Osteoblast (primary cell): ENCODE measurements around the gene MST1. TPM values are rescaled to one million over a fixed set of nuclear protein-coding genes. Genes with fewer than 3 reads are reported as not detected.

Source experiments
- DNase-seq: peaks from one replicate; pipeline ENCODE4 v3.0.0; 2011; ENCODE audit warnings: low spot score, mixed read lengths; ENCODE audit not compliant: insufficient read length; ENCODE audit errors: missing footprints
- H2AFZ ChIP-seq: 2 replicates; pipeline ENCODE4 v1.6.0; 2011; ENCODE audit warnings: mild to moderate bottlenecking, low read length
- H3K27ac ChIP-seq: 2 replicates; pipeline ENCODE4 v1.5.1; 2011; ENCODE audit warnings: mild to moderate bottlenecking, low read depth, low read length, moderate library complexity
- H3K27me3 ChIP-seq: 2 replicates; pipeline ENCODE4 v1.6.0; 2012; ENCODE audit warnings: mild to moderate bottlenecking, control low read depth, inconsistent platforms, low read length, moderate library complexity; ENCODE audit not compliant: insufficient read depth
- H3K36me3 ChIP-seq: 2 replicates; pipeline ENCODE4 v1.5.1; 2011; ENCODE audit warnings: mild to moderate bottlenecking, low read length, control low read depth, moderate library complexity; ENCODE audit not compliant: insufficient read depth
- H3K4me1 ChIP-seq: 2 replicates; pipeline ENCODE4 v1.5.1; 2011; ENCODE audit warnings: mild to moderate bottlenecking, low read length, control low read depth, moderate library complexity; ENCODE audit not compliant: insufficient read depth
- H3K4me2 ChIP-seq: 2 replicates; pipeline ENCODE4 v1.6.0; 2011; ENCODE audit warnings: mild to moderate bottlenecking, low read length; ENCODE audit not compliant: insufficient read depth
- H3K4me3 ChIP-seq: fragments of 200-600 bp; sonication (generic); 3 replicates; pipeline ENCODE4 v1.5.1; 2012; ENCODE audit warnings: mild to moderate bottlenecking, low read length, inconsistent platforms; ENCODE audit not compliant: insufficient read depth
- H3K79me2 ChIP-seq: 2 replicates; pipeline ENCODE4 v1.6.0; 2012; ENCODE audit warnings: mild to moderate bottlenecking, low read length, control low read depth, inconsistent platforms; ENCODE audit not compliant: insufficient read depth
- H3K9me3 ChIP-seq: 2 replicates; pipeline ENCODE4 v1.5.1; 2011; ENCODE audit warnings: low read depth, low read length, control low read depth
- H4K20me1 ChIP-seq: 2 replicates; pipeline ENCODE4 v1.6.0; 2012; ENCODE audit warnings: mild to moderate bottlenecking, low read length, control low read depth; ENCODE audit not compliant: insufficient read depth
- total RNA-seq: library from RNA; depleted of rRNA; stranded (reverse); fragments of >200 nt; gene quantifications from 2 replicates; pipeline ENCODE4 v1.2.3, GENCODE V29; 2012
- TF ChIP-seq, protein P1 (sequence below): IDR thresholded peaks from 2 replicates; pipeline ENCODE4 v1.5.1; 2011; ENCODE audit warnings: mild to moderate bottlenecking, low read depth, low read length, moderate library complexity; ENCODE audit errors: extremely low read depth

MST1 gene
- total RNA-seq, 1 donor: 6.9 TPM

DNA sequence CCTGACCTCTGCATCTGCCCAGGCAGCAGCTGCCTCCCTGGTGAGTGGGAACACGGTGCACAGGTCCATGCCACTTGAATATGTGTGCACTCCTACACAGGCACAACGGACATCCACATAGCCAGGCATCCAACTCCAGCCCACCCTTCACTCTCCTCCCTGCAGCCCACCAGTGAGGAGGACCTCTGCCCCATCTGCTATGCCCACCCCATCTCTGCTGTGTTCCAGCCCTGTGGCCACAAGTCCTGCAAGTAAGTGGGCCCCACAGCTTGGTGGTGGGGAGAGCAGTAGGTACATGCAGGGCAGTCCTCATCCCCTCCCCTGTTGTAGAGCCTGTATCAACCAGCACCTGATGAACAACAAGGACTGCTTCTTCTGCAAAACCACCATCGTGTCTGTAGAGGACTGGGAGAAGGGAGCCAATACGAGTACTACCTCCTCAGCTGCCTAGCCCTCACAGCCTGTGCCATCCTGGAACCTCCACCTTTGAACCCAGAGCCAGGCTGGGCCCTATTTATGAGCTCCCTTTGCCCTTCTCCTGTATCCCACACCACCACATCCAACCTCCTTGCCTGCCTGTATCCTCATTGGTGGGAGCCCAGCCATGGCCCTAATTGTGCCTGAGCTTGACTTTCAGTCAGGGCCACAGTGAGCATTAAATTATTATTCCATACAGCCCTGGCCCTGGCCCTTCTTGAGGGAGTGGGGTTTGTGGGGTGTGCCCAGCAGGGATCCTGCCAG, 31.8 kb upstream of the MST1 start:
- peaks cover 28% of the 10 kb centered on the region for H3K36me3 ChIP-seq
- H3K9me3 ChIP-seq: no peaks in the 10 kb centered on the region
- H4K20me1 ChIP-seq: peaks cover 22% of the 10 kb centered on the region
- H3K4me1 ChIP-seq: peaks cover 22% of the 10 kb centered on the region
- peaks cover 20% of the 10 kb centered on the region for H3K79me2 ChIP-seq
- H3K4me3 ChIP-seq: no peak overlapping the region
- DNase-seq: peak; percentile 64
- TF ChIP-seq, protein P1, sequence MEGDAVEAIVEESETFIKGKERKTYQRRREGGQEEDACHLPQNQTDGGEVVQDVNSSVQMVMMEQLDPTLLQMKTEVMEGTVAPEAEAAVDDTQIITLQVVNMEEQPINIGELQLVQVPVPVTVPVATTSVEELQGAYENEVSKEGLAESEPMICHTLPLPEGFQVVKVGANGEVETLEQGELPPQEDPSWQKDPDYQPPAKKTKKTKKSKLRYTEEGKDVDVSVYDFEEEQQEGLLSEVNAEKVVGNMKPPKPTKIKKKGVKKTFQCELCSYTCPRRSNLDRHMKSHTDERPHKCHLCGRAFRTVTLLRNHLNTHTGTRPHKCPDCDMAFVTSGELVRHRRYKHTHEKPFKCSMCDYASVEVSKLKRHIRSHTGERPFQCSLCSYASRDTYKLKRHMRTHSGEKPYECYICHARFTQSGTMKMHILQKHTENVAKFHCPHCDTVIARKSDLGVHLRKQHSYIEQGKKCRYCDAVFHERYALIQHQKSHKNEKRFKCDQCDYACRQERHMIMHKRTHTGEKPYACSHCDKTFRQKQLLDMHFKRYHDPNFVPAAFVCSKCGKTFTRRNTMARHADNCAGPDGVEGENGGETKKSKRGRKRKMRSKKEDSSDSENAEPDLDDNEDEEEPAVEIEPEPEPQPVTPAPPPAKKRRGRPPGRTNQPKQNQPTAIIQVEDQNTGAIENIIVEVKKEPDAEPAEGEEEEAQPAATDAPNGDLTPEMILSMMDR: no peak
- H3K27me3 ChIP-seq: no peaks in the 10 kb centered on the region
- no peak overlapping the region for H3K4me2 ChIP-seq
- H2AFZ ChIP-seq: no peak overlapping the region
- H3K27ac ChIP-seq: no peak overlapping the region

DNA sequence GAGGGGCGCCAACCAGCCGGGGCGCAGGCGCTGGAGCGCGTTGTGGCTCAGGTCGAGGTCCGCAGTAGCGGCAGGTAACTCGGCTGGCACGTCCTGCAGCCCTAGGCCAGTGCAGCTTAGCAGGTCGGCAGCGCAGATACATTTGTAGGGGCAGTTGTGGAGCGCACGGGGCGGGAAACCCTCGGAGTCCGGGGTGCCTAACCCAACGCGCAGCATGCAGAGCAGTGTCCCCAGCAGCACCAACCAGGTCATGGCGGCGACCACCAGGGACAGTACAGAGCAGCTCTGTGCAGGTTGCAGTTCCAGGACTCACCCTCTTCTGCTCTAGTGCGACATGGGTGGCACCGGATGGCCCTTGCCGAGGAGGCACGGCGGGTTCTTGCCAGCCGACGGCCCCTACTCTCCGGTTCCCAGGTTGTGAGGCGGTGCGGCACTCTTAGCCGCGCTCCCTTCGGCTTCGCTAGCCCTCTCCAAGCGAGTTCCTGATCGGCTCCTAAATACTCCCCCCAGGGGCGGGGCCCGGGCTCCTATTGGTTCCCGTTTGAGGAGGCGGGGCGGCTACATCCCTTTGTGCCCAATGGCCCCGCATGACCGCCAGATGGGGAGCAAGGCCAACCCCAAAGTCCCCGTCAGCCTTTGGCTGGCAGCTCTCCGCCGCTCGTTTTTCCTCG, 30.1 kb upstream of the MST1 start, which contains the start of gene AMIGO3:
Gene AMIGO3, minus strand, starts transcription at position 471 of the 671 bp plus-strand sequence. Its CDS starts 219 bp downstream, at position 252.
- peaks cover 16% of the 10 kb centered on the region for H3K4me1 ChIP-seq
- H3K36me3 ChIP-seq: peaks cover 20% of the 10 kb centered on the region
- no peak within 1 kb of the TSS for H3K27ac ChIP-seq
- no peaks in the 10 kb centered on the region for H3K9me3 ChIP-seq
- TF ChIP-seq, protein P1: peak; percentile 46
- DNase-seq: peak; percentile 100
- H3K79me2 ChIP-seq: peaks cover 20% of the 10 kb centered on the region
- no peaks in the 10 kb centered on the region for H3K27me3 ChIP-seq
- H2AFZ ChIP-seq: no peak within 1 kb of the TSS
- H3K4me2 ChIP-seq: peak within 1 kb of the TSS; percentile 97
- peak within 1 kb of the TSS; percentile 70 for H3K4me3 ChIP-seq
- peaks cover 22% of the 10 kb centered on the region for H4K20me1 ChIP-seq

DNA sequence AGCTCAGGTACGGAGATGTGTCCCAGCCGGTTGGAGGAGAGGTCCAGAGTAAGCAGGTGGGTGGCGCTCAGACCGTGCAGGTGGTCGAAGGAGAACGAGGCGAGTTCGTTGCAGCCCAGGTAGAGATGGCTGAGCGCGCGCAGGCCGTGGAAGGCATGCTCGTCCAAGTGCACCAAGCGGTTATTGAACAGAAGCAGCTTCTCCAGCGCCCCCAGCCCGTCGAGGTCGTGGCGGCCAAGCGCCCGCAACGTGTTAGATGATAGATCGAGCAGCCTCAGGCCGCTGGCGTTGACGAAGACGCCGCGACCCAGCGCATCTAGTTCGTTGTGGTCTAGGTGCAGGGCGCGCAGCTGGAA, 29.6 kb upstream of the MST1 start:
- Histone ChIP-seq H3K27ac (no peak overlapping the region), H3K27me3 (no peaks in the 10 kb centered on the region), H3K79me2 (peaks cover 20% of the 10 kb centered on the region), H3K4me2 (peak overlapping the region; percentile 97), H2AFZ (no peak overlapping the region), H4K20me1 (peaks cover 22% of the 10 kb centered on the region), H3K4me3 (peak overlapping the region; percentile 70), H3K4me1 (peaks cover 15% of the 10 kb centered on the region), H3K9me3 (no peaks in the 10 kb centered on the region), H3K36me3 (peaks cover 20% of the 10 kb centered on the region)
- DNase-seq: peak; percentile 90
- TF ChIP-seq, protein P1: no peak
